NB4 (cell line): ENCODE data around the gene MUC5B.

Experiments
- MYC ChIP-seq: IDR thresholded peaks from 2 replicates; pipeline ENCODE4 v1.6.1; 2011; ENCODE audit warnings: low read depth, low read length
- POLR2A ChIP-seq: IDR thresholded peaks from 2 replicates; pipeline ENCODE4 v1.6.1; 2011; ENCODE audit warnings: mild to moderate bottlenecking; ENCODE audit not compliant: insufficient read length; ENCODE audit errors: extremely low read depth
- TF ChIP-seq, protein P1 (sequence below): IDR thresholded peaks from one replicate; pipeline ENCODE4 v1.5.1; 2012; ENCODE audit warnings: low read depth, low read length

DNA sequence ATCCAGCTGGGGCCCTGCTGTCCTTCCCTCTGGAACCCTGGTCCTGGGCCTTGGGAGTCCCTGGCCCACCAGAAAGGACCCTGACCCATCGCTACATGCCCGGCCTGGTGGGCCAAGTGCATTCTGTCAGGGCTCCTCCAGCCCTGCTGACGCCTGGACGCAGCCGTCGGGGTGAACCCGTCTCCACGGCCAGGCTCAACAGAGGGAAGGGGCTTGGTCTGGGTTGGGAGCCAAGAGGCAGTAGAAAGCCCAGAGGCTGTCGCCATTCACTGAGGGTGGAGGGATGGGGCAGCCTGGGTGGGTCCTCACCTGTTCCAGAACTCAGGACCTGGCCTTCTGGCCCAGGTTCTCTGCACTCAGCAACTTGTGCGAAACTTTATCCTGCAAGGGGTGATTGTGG lies 47.6 kb downstream of the MUC5B start:
- TF ChIP-seq, protein P1, sequence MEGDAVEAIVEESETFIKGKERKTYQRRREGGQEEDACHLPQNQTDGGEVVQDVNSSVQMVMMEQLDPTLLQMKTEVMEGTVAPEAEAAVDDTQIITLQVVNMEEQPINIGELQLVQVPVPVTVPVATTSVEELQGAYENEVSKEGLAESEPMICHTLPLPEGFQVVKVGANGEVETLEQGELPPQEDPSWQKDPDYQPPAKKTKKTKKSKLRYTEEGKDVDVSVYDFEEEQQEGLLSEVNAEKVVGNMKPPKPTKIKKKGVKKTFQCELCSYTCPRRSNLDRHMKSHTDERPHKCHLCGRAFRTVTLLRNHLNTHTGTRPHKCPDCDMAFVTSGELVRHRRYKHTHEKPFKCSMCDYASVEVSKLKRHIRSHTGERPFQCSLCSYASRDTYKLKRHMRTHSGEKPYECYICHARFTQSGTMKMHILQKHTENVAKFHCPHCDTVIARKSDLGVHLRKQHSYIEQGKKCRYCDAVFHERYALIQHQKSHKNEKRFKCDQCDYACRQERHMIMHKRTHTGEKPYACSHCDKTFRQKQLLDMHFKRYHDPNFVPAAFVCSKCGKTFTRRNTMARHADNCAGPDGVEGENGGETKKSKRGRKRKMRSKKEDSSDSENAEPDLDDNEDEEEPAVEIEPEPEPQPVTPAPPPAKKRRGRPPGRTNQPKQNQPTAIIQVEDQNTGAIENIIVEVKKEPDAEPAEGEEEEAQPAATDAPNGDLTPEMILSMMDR: no peak
- TF ChIP-seq POLR2A (no peak), MYC (no peak)
